Tibial nerve (tissue), 4 donors: ENCODE results near the gene COG1. TPM values are rescaled to one million over a fixed set of nuclear protein-coding genes. Genes with fewer than 3 reads are reported as not detected.

ENCODE experiments used
- DNase-seq, 2 donors: peaks; one replicate each; pipeline ENCODE4 v3.0.0-alpha.2; 2019; ENCODE audit warnings: low spot score in 2 of 2
- H3K27ac ChIP-seq, 4 donors: fragments of 200-600 bp; sonication (generic) in 3 of 4; one replicate each; pipeline ENCODE4 v1.5.1; 2017 to 2019; ENCODE audit warnings: mild to moderate bottlenecking in 1 of 4
- H3K27me3 ChIP-seq, 2 donors: fragments of 200-600 bp; sonication (generic) in 1 of 2; one replicate each; pipeline versions ENCODE4 v1.5.1 to v1.6.0; 2017 to 2019
- H3K36me3 ChIP-seq, 3 donors: fragments of 200-600 bp; sonication (generic); one replicate each; pipeline ENCODE4 v1.5.1; 2018 to 2019
- H3K4me1 ChIP-seq, 4 donors: fragments of 200-600 bp; sonication (generic) in 3 of 4; one replicate each; pipeline ENCODE4 v1.5.1; 2017 to 2019
- H3K4me3 ChIP-seq, 4 donors: fragments of 200-600 bp; sonication (generic) in 3 of 4; one replicate each; pipeline ENCODE4 v1.5.1; 2017 to 2019; ENCODE audit warnings: mild to moderate bottlenecking in 1 of 4, moderate library complexity in 1 of 4
- H3K9me3 ChIP-seq, 4 donors: fragments of 200-600 bp; sonication (generic) in 3 of 4; one replicate each; pipeline ENCODE4 v1.5.1; 2017 to 2019
- EP300 ChIP-seq, 2 donors: sonication (generic); formaldehyde crosslinking; IDR thresholded peaks; one replicate each; pipeline ENCODE4 v1.6.1; 2017; ENCODE audit warnings: antibody characterized with exemption in 2 of 2, mild to moderate bottlenecking in 1 of 2
- POLR2A ChIP-seq, 2 donors: fragments of 450-650 bp; IDR thresholded peaks; one replicate each; pipeline ENCODE4 v1.6.1; 2017; ENCODE audit warnings: antibody characterized with exemption in 2 of 2, mild to moderate bottlenecking in 2 of 2, moderate library complexity in 2 of 2
- WGBS, 2 donors: methylation state at CpG; one replicate each; pipeline ENCODE4 v1.1.5; 2018; 5-methylcytosine and 5-hydroxymethylcytosine counted together
- total RNA-seq, 4 donors: library from RNA; depleted of rRNA; stranded (reverse); fragments of >200 nt; gene quantifications; one replicate each; pipeline ENCODE4 v1.1.0, GENCODE V29; 2016
- TF ChIP-seq, protein P1 (sequence below), 5 experiments: fragments of 200-600 bp in 3 of 5; fragments of 450-650 bp in 2 of 5; sonication (generic) in 3 of 5; IDR thresholded peaks; one replicate each; pipeline ENCODE4 v1.5.1; 2016 to 2019; ENCODE audit warnings: antibody characterized with exemption in 5 of 5, mild to moderate bottlenecking in 3 of 5, moderate library complexity in 2 of 5

Gene COG1
- total RNA-seq, 4 donors from 2014 or later: 23.6 to 46.2 (median 28.6) TPM

DNA sequence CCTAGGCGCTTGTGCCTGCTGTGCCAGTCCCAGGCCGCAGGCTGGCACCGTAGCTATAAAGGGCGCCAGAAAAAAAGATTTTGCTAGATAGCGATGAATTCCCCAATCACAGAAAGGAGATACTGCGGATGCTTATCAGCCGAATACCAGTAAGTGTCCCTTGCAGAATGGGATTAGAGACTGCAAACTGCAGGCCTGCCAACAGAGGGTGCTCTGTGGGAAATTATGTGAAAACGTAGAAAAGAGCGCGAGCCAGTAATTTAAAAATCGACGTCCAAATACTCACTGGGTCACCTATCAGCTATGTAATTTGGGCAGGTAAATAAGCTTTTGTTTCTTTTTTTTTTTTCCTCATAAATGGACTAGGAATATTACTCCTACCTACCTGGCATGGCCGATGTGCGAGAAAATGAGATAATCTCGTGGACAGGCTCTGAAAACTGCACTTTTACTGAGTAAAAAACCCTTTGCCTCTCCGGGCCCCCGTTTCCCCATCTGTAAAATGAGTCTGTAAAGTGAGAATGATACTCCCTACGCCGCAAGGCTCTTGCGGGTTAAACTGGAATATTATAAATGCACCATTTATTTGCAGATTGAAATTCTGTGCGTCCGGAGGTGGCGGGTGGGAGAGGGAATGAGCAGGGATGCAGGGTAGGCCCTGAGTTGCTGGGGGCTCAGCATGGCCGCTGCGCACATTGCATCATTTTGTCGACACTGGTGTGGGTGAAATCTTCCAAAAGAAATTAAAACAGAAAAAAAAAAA is 1.2 kb upstream of the COG1 start:
- Histone ChIP-seq H3K27ac (peak overlapping the region in 3 of 4 donors; percentile 70 to 94 (median 90)), H3K27me3 (no peaks in the 10 kb centered on the region)
- 6% methylated on average over 26 of the region's 26 CpGs for WGBS, 2 donors

DNA sequence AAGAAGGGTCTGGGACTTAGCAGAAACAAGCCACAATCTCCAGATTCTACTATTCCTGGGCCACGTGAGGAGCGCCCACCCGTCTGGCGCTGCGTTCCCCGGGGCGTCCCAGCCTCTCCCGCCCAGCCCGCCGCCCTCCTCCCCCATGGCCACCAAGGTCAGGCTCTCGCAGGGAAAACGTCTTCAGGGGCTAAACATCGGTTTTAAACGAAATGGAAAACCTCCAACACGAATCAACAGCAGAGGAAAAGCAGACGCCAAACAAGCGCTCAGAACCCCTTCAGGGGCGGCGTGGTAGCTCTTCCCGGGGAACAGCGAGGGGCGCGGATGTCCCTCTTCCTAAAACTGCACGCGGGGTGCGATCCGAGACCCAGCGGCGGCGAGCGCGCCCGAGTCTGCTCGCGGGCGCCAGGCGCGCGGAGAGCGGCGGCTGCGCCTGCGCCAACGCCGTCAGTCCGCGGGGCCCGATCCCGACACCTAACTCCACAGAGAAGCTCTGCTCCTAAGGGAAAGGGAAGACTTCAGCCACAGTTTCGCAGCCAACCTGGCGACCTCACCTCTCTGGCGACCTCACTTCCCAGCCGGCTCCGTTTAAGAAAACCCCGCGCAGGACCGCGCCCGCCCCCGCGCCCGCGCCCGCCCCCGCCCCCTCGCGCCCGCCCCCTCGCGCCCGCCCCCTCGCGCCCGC is 505 bp upstream of the COG1 start:
- Histone ChIP-seq H3K4me3 (peak overlapping the region; percentile 46 to 100 (median 94)), H3K36me3 (peaks cover 0 to 15% (median 7%) of the 10 kb centered on the region in 3 donors), H3K27me3 (no peaks in the 10 kb centered on the region), H3K27ac (peak overlapping the region; percentile 47 to 94 (median 80)), H3K9me3 (no peaks in the 10 kb centered on the region), H3K4me1 (peaks cover 0 to 39% (median 14%) of the 10 kb centered on the region in 4 donors)
- TF ChIP-seq, protein P1, sequence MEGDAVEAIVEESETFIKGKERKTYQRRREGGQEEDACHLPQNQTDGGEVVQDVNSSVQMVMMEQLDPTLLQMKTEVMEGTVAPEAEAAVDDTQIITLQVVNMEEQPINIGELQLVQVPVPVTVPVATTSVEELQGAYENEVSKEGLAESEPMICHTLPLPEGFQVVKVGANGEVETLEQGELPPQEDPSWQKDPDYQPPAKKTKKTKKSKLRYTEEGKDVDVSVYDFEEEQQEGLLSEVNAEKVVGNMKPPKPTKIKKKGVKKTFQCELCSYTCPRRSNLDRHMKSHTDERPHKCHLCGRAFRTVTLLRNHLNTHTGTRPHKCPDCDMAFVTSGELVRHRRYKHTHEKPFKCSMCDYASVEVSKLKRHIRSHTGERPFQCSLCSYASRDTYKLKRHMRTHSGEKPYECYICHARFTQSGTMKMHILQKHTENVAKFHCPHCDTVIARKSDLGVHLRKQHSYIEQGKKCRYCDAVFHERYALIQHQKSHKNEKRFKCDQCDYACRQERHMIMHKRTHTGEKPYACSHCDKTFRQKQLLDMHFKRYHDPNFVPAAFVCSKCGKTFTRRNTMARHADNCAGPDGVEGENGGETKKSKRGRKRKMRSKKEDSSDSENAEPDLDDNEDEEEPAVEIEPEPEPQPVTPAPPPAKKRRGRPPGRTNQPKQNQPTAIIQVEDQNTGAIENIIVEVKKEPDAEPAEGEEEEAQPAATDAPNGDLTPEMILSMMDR (IDR thresholded peaks at IDR 0.05): peak in 1 of 5 experiments; percentile 23
- TF ChIP-seq POLR2A (IDR thresholded peaks at IDR 0.05) (no peak), EP300 (IDR thresholded peaks at IDR 0.05) (peak in 1 of 2 donors; percentile 34)
- DNase-seq: peak in 1 of 2 donors; percentile 26
- 0% methylated on average over 24 to 27 of the region's 74 CpGs for WGBS, 2 donors

More for the DNA sequence above, 1.2 kb upstream of the COG1 start:
- TF ChIP-seq POLR2A (IDR thresholded peaks at IDR 0.05) (no peak), EP300 (IDR thresholded peaks at IDR 0.05) (peak in 1 of 2 donors; percentile 30)
- TF ChIP-seq, protein P1 (IDR thresholded peaks at IDR 0.05): peak; percentile 73 to 87 (median 84)
- Histone ChIP-seq H3K36me3 (peaks cover 0 to 8% (median under 1%) of the 10 kb centered on the region in 3 donors), H3K9me3 (no peaks in the 10 kb centered on the region), H3K4me3 (peak overlapping the region; percentile 46 to 100 (median 94)), H3K4me1 (peaks cover 0 to 36% (median 14%) of the 10 kb centered on the region in 4 donors)
- peak; percentile 63 to 83 for DNase-seq

DNA sequence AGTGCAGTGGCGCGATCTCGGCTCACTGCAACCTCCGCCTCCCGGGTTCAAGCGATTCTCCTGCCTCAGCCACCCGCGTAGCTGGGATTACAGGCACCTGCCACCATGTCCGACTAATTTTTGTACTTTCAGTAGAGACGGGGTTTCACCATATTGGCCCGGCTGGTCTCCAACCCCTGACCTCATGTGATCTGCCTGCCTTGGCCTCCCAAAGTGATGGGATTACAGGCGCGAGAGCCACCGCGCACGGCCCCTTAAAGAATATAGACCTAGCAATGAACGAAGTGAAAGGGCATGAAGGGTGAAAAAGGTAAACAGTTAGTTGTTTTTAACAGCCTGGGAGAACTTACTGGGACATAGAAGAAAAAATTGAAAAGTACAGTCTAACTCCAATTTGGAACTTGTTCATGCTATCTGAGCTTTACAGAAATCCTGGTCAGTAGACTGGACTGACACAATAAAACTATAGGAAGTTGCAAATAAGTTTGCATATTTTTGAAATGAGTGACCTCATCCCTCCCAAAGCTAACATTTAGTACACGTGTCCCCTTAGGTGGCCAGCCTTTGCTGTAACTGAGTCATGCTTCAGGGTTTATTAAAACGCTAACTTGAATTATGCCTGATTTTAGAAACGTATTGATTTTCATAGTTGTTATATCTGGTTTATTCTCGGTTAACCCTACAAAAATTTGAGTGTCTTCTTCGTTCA is 1.8 kb downstream of the COG1 start:
- peaks cover 0 to 39% (median 14%) of the 10 kb centered on the region in 4 donors for H3K4me1 ChIP-seq
- WGBS, 2 donors: 87 to 91% methylated on average over 22 of the region's 22 CpGs
- no peak overlapping the region for H3K4me3 ChIP-seq
- H3K27me3 ChIP-seq: no peaks in the 10 kb centered on the region
- DNase-seq: no peak
- no peaks in the 10 kb centered on the region for H3K9me3 ChIP-seq
- peaks cover 0 to 38% (median 21%) of the 10 kb centered on the region in 3 donors for H3K36me3 ChIP-seq
- no peak overlapping the region for H3K27ac ChIP-seq
- TF ChIP-seq EP300 (IDR thresholded peaks at IDR 0.05) (no peak), POLR2A (IDR thresholded peaks at IDR 0.05) (no peak)
- TF ChIP-seq, protein P1 (IDR thresholded peaks at IDR 0.05): no peak

DNA sequence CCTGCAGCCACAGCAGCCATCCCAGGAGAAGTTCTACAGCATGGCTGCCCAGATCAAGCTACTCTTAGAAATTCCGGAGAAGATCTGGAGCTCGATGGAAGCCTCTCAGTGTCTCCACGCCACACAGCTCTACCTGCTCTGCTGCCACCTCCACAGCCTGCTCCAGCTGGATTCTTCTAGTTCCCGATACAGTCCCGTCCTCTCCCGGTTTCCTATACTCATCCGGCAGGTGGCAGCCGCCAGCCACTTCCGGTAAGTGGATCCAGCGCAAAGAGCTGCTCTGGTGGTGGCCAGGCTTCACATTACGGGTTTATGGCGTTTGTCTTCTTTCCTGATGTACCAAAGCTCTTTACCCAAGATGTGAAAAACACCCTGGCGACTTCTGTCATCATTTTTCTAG is 3.6 kb downstream of the COG1 start:
- Histone ChIP-seq H3K4me1 (peaks cover 0 to 45% (median 14%) of the 10 kb centered on the region in 4 donors), H3K27me3 (no peaks in the 10 kb centered on the region), H3K4me3 (no peak overlapping the region), H3K36me3 (peaks cover 0 to 57% (median 38%) of the 10 kb centered on the region in 3 donors), H3K27ac (no peak overlapping the region), H3K9me3 (no peaks in the 10 kb centered on the region)
- no peak for TF ChIP-seq EP300 (IDR thresholded peaks at IDR 0.05)
- TF ChIP-seq, protein P1 (IDR thresholded peaks at IDR 0.05): peak in 4 of 5 experiments; percentile 15 to 38 (median 27)
- WGBS, 2 donors: 68 to 82% methylated on average over 13 of the region's 13 CpGs
- DNase-seq: no peak
